ENCODE data around the gene RBM3. TPM values are rescaled to one million over a fixed set of nuclear protein-coding genes. Genes with fewer than 3 reads are reported as not detected.
A peak's percentile ranks its signal among the peaks of the same experiment; 100 is the strongest.
"Not testable (repeated sequence)": the region's sequence is repeated elsewhere in the genome, so short reads cannot be mapped to it uniquely, and the experiment has no call there.

Gene RBM3
- total RNA-seq (100 to 1,000 TPM; 351 to 377 TPM), total RNA-seq (182 to 845 (median 371) reads per million in 172 experiments)
- 438 TPM for polyA plus RNA-seq (2013, experiment 1 of 2)
- 409 TPM for polyA plus RNA-seq (2013, experiment 2 of 2)

GRCh38 chrX:48574270-48575266, at the start of gene RBM3:
Gene RBM3, plus strand, starts transcription at chrX:48574484. Its CDS starts 697 bp downstream, at chrX:48575181.
- no peaks in the 10 kb centered on the region for H3K27me3 ChIP-seq (ENCODE audit: control insufficient read depth in 1 of 2, insufficient read depth in 2 of 2, low read length in 2 of 2)
- ChIA-PET CTCF (interaction anchor here (1.3 kb wide), 1 partner anchor 35 kb away, joined by 4 read pairs; the partner anchor contains the start of gene TBC1D25), POLR2A (interaction anchor here (0.7 to 3.1 kb wide), 45 partner anchors 9 to 1357 kb away, joined by 3 to 101 read pairs (median 4); partner anchors contain the start of genes EBP, GRIPAP1, HDAC6 and OTUD5)
- peak within 1 kb of the TSS; percentile 99 to 100 for H3K27ac ChIP-seq (ENCODE audit: low read depth in 1 of 2, low read length in 2 of 2)
- no peaks in the 10 kb centered on the region for H3K9me3 Mint-ChIP-seq
- peak within 1 kb of the TSS; percentile 87 for H3K4me3 ChIP-seq (ENCODE audit: low read length)
- peak within 1 kb of the TSS; percentile 98 for H3K27ac Mint-ChIP-seq
- peaks cover 26% of the 10 kb centered on the region for H3K4me1 ChIP-seq (ENCODE audit: insufficient read depth, low read length)
- no peaks in the 10 kb centered on the region for H3K9me3 ChIP-seq (ENCODE audit: control insufficient read depth in 1 of 2, insufficient read depth in 1 of 2, low read length in 2 of 2)
- peaks cover 44% of the 10 kb centered on the region for H3K36me3 ChIP-seq (ENCODE audit: insufficient read depth, low read length)
- peak within 1 kb of the TSS; percentile 98 for H3K4me3 Mint-ChIP-seq
- no peaks in the 10 kb centered on the region for H3K27me3 Mint-ChIP-seq
- peak; percentile 80 to 97 (median 90) for DNase-seq
- ATAC-seq (ENCODE audit: poor library complexity), result peak; percentile 93
- H3K36me3 Mint-ChIP-seq (ENCODE audit: low read depth), result peaks cover 58% of the 10 kb centered on the region
- intact Hi-C loops (cut with DNase I, micrococcal nuclease), result loop anchor here (1.0 to 10.0 kb wide), 5 partner anchors 22 to 100 kb away; partner anchors contain the start of genes TBC1D25 (in 2 of the 2), EBP (in 1 of the 2), FTSJ1 (in 1 of the 2) and SLC38A5 (in 1 of the 2)
- TF ChIP-seq CTCF (IDR thresholded peaks at IDR 0.05), result peak; percentile 36
- peaks cover 27% of the 10 kb centered on the region for H3K4me1 Mint-ChIP-seq (ENCODE audit: low read depth)

GRCh38 chrX:48525853-48526252, 48.4 kb upstream of the RBM3 start:
- DNase-seq; H3K4me3 Mint-ChIP-seq; H3K4me3 ChIP-seq (ENCODE audit: low read length); H3K27me3 Mint-ChIP-seq; H3K27me3 ChIP-seq (ENCODE audit: control insufficient read depth in 1 of 2, insufficient read depth in 2 of 2, low read length in 2 of 2); H3K27ac Mint-ChIP-seq; intact Hi-C loops (cut with DNase I, micrococcal nuclease); ATAC-seq (ENCODE audit: poor library complexity); H3K9me3 ChIP-seq (ENCODE audit: control insufficient read depth in 1 of 2, insufficient read depth in 1 of 2, low read length in 2 of 2); H3K27ac ChIP-seq (ENCODE audit: low read depth in 1 of 2, low read length in 2 of 2); CTCF ChIA-PET; H3K9me3 Mint-ChIP-seq; POLR2A ChIA-PET: not testable (repeated sequence)
- peaks cover 18% of the 10 kb centered on the region for H3K4me1 Mint-ChIP-seq (ENCODE audit: low read depth)
- Histone ChIP-seq H3K4me1 (ENCODE audit: insufficient read depth, low read length) (peaks cover 20% of the 10 kb centered on the region), H3K36me3 (ENCODE audit: insufficient read depth, low read length) (peaks cover 27% of the 10 kb centered on the region)
- peaks cover 35% of the 10 kb centered on the region for H3K36me3 Mint-ChIP-seq (ENCODE audit: low read depth)

- H3K36me3 Mint-ChIP-seq (ENCODE audit: low read depth), result peaks cover 20% of the 10 kb centered on the region
- H3K4me3 ChIP-seq (ENCODE audit: low read length), result no peak overlapping the region
- no peaks in the 10 kb centered on the region for H3K9me3 Mint-ChIP-seq
- peaks cover 22% of the 10 kb centered on the region for H3K36me3 ChIP-seq (ENCODE audit: insufficient read depth, low read length)
- H3K27me3 Mint-ChIP-seq, result no peaks in the 10 kb centered on the region
- no peak for DNase-seq
- no peak overlapping the region for H3K27ac ChIP-seq (ENCODE audit: low read depth in 1 of 2, low read length in 2 of 2)
- CTCF ChIA-PET, result no interaction called here
- H3K4me1 ChIP-seq (ENCODE audit: insufficient read depth, low read length), result peaks cover 7% of the 10 kb centered on the region
- no peaks in the 10 kb centered on the region for H3K27me3 ChIP-seq (ENCODE audit: control insufficient read depth in 1 of 2, insufficient read depth in 2 of 2, low read length in 2 of 2)
- H3K9me3 ChIP-seq (ENCODE audit: control insufficient read depth in 1 of 2, insufficient read depth in 1 of 2, low read length in 2 of 2), result no peaks in the 10 kb centered on the region
- H3K4me3 Mint-ChIP-seq, result no peak overlapping the region
- intact Hi-C loops (cut with DNase I, micrococcal nuclease), result no loop called here
- no peak for TF ChIP-seq CTCF (IDR thresholded peaks at IDR 0.05)
- H3K27ac Mint-ChIP-seq, result no peak overlapping the region
- H3K4me1 Mint-ChIP-seq (ENCODE audit: low read depth), result peaks cover 5% of the 10 kb centered on the region
- POLR2A ChIA-PET, result interaction anchor here (1.1 kb wide), 1 partner anchor 462 kb away, joined by 3 read pairs; no protein-coding TSS in a partner anchor
- no peak for ATAC-seq (ENCODE audit: poor library complexity)
Observed at GRCh38 chrX:48530736-48531135, 43.5 kb upstream of the RBM3 start.

All from CD4-positive, alpha-beta T cell (primary cell).